Spleen (tissue), 7 donors: ENCODE results near the gene ALOXE3.

Experiments
- POLR2A ChIP-seq, 3 donors: fragments of 450-650 bp; IDR thresholded peaks; one replicate each; pipeline ENCODE4 v1.5.1; 2017; ENCODE audit warnings: antibody characterized with exemption in 3 of 3, mild to moderate bottlenecking in 1 of 3
- POLR2AphosphoS5 ChIP-seq, 3 donors: sonication (generic); formaldehyde crosslinking; IDR thresholded peaks; one replicate each; pipeline ENCODE4 v1.5.1; 2017; ENCODE audit warnings: antibody characterized with exemption in 3 of 3
- TF ChIP-seq, protein P1 (sequence below), 11 experiments: fragments of 200-600 bp in 7 of 11; fragments of 450-650 bp in 4 of 11; sonication (generic) in 4 of 11; IDR thresholded peaks in 8 of 11; conservative IDR thresholded peaks in 3 of 11; 1 replicate in 7 of 11; 2 replicates in 4 of 11; pipeline versions ENCODE4 v1.4.0 to v1.8.0; 2016 to 2021; ENCODE audit warnings: antibody characterized with exemption in 11 of 11, inconsistent platforms in 4 of 11, mild to moderate bottlenecking in 1 of 11
- donor health status: DM: no; HTN: no; CAD: no; lungs with moderate emphysema.
- donor health status: DM: no; HTN: no; CAD: no.
- donor health status: DM: no; HTN: no; CAD: no.

DNA sequence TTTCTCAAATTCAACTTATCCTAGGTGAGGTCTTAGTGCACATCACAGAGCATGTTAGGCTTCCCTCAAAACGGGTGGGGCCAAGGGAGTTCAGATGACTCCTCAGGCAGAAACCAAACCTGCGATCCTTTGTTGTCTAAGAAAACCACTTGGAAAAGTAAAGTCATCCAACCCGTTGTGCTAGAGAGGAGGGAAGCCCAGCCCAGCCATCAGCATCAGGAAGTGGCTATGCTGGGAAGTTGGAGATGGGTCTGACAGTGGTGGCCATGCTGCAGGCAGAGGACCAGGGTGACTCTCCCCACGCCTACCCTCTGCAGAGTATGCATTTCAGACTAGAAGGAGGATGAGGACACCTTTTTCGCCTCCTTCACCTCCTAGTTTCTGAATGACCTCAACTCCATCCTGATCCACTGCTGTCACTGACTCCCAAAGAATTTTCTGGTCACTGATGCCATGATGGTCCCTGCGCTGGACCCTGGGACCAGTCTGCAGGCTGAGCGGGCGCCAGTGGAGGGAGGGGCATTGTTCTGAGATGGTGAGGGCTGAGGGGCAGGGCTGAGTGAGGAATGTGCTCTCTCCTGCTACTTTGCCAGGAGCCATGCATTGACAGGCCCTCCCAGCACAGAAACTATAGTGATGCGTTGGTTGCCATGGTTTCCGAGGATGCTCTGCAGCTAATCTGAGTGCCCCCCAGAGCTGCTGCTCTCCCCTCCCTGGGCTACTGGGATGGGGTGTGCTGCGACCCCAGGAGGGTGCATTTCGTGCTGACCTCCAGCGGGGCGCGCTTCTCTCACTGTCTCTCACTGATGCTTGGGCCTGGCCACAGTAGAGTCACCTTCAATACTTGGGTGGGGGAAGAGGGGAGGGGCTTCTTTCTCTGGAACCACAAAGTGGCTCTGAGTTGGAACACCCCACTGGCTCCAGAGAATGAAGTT, 51.2 kb downstream of the ALOXE3 start:
- TF ChIP-seq, protein P1, sequence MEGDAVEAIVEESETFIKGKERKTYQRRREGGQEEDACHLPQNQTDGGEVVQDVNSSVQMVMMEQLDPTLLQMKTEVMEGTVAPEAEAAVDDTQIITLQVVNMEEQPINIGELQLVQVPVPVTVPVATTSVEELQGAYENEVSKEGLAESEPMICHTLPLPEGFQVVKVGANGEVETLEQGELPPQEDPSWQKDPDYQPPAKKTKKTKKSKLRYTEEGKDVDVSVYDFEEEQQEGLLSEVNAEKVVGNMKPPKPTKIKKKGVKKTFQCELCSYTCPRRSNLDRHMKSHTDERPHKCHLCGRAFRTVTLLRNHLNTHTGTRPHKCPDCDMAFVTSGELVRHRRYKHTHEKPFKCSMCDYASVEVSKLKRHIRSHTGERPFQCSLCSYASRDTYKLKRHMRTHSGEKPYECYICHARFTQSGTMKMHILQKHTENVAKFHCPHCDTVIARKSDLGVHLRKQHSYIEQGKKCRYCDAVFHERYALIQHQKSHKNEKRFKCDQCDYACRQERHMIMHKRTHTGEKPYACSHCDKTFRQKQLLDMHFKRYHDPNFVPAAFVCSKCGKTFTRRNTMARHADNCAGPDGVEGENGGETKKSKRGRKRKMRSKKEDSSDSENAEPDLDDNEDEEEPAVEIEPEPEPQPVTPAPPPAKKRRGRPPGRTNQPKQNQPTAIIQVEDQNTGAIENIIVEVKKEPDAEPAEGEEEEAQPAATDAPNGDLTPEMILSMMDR (IDR thresholded peaks at IDR 0.05 in 8 of 11, conservative IDR thresholded peaks at IDR 0.05 in 3 of 11) = no peak
- TF ChIP-seq POLR2A (IDR thresholded peaks at IDR 0.05) (no peak), POLR2AphosphoS5 (IDR thresholded peaks at IDR 0.05) (no peak)
